CD14-positive monocyte (primary cell): Measurements from ENCODE around the gene BTBD8. TPM values are rescaled to one million over a fixed set of nuclear protein-coding genes. Genes with fewer than 3 reads are reported as not detected.

Source experiments
- DNase-seq, 3 donors: peaks; one replicate each; pipeline ENCODE4 v3.0.0-alpha.2; 2011 to 2022
- H2AFZ ChIP-seq: 2 replicates; pipeline ENCODE4 v1.6.0; 2012; ENCODE audit warnings: mild to moderate bottlenecking, low read depth, low read length, inconsistent platforms; ENCODE audit not compliant: insufficient read depth, poor library complexity, severe bottlenecking
- H3K27ac ChIP-seq, 2 donors: 1 replicate in 1 of 2; 2 replicates in 1 of 2; pipeline ENCODE4 v1.5.1; 2012 to 2013; ENCODE audit warnings: low read length in 2 of 2, control low read depth in 1 of 2, inconsistent platforms in 1 of 2, low read depth in 1 of 2, mild to moderate bottlenecking in 1 of 2
- H3K27me3 ChIP-seq, 2 donors: one replicate each; pipeline versions ENCODE4 v1.6.0 to v1.6.1; 2011 to 2013; ENCODE audit warnings: low read length in 2 of 2; ENCODE audit not compliant: control insufficient read depth in 2 of 2, insufficient read depth in 2 of 2
- H3K36me3 ChIP-seq, 2 donors: replicated peaks in 1 of 2; 1 replicate in 1 of 2; 2 replicates in 1 of 2; pipeline versions ENCODE4 v1.5.1 to v1.6.1; 2012 to 2013; ENCODE audit warnings: low read length in 2 of 2, control low read depth in 1 of 2, inconsistent platforms in 1 of 2, mild to moderate bottlenecking in 1 of 2; ENCODE audit not compliant: insufficient read depth in 2 of 2, control insufficient read depth in 1 of 2
- H3K4me1 ChIP-seq, 2 donors: 1 replicate in 1 of 2; 2 replicates in 1 of 2; pipeline versions ENCODE4 v1.5.1 to v1.6.1; 2012 to 2013; ENCODE audit warnings: low read length in 2 of 2, control low read depth in 1 of 2, inconsistent platforms in 1 of 2, mild to moderate bottlenecking in 1 of 2, moderate library complexity in 1 of 2; ENCODE audit not compliant: insufficient read depth in 2 of 2, control insufficient read depth in 1 of 2
- H3K4me2 ChIP-seq: replicated peaks from 2 replicates; pipeline ENCODE3; 2012; ENCODE audit warnings: low read length, moderate library complexity, mild to moderate bottlenecking; ENCODE audit not compliant: poor library complexity, severe bottlenecking; ENCODE audit errors: extremely low read depth
- H3K4me3 ChIP-seq, 3 experiments: fragments of 200-600 bp in 1 of 3; sonication (generic) in 1 of 3; replicated peaks in 1 of 3; 1 replicate in 2 of 3; 2 replicates in 1 of 3; pipeline ENCODE4 v1.5.1; 2011 to 2013; ENCODE audit warnings: low read length in 3 of 3, mild to moderate bottlenecking in 3 of 3, control low read depth in 2 of 3, low read depth in 2 of 3, inconsistent platforms in 1 of 3, moderate library complexity in 1 of 3
- H3K79me2 ChIP-seq: 2 replicates; pipeline ENCODE4 v1.6.0; 2012; ENCODE audit warnings: mild to moderate bottlenecking, control low read depth, inconsistent platforms, low read length, moderate library complexity; ENCODE audit not compliant: insufficient read depth
- H3K9ac ChIP-seq: 2 replicates; pipeline ENCODE4 v1.6.0; 2017; ENCODE audit warnings: low read length, mild to moderate bottlenecking; ENCODE audit not compliant: insufficient read depth, poor library complexity, severe bottlenecking
- H3K9me3 ChIP-seq, 2 donors: replicated peaks in 1 of 2; 1 replicate in 1 of 2; 2 replicates in 1 of 2; pipeline versions ENCODE4 v1.5.1 to v1.6.1; 2012 to 2013; ENCODE audit warnings: low read length in 2 of 2, control low read depth in 1 of 2; ENCODE audit not compliant: control insufficient read depth in 1 of 2, insufficient read depth in 1 of 2
- H4K20me1 ChIP-seq: 2 replicates; pipeline ENCODE4 v1.6.0; 2012; ENCODE audit warnings: mild to moderate bottlenecking, low read length, control low read depth, moderate library complexity; ENCODE audit not compliant: insufficient read depth
- H3K27ac Mint-ChIP-seq, 7 donors: one replicate each; pipeline ENCODE4 v1.8.0; 2020; ENCODE audit warnings: mild to moderate bottlenecking in 7 of 7, mixed read lengths in 7 of 7, moderate library complexity in 6 of 7, inconsistent platforms in 2 of 7
- H3K27me3 Mint-ChIP-seq, 3 donors: one replicate each; pipeline ENCODE4 v1.8.0; 2021 to 2022; ENCODE audit warnings: low read depth in 3 of 3, mild to moderate bottlenecking in 3 of 3, mixed read lengths in 3 of 3, moderate library complexity in 3 of 3, inconsistent platforms in 1 of 3
- H3K36me3 Mint-ChIP-seq, 2 donors: one replicate each; pipeline ENCODE4 v1.8.0; 2020; ENCODE audit warnings: mixed read lengths in 2 of 2, inconsistent platforms in 1 of 2, mild to moderate bottlenecking in 1 of 2
- H3K4me1 Mint-ChIP-seq: one replicate; pipeline ENCODE4 v1.8.0; 2020; ENCODE audit warnings: mild to moderate bottlenecking, mixed read lengths
- H3K4me3 Mint-ChIP-seq, 2 donors: one replicate each; pipeline ENCODE4 v1.8.0; 2020; ENCODE audit warnings: mild to moderate bottlenecking in 2 of 2, mixed read lengths in 2 of 2, moderate library complexity in 1 of 2
- H3K9me3 Mint-ChIP-seq, 7 donors: one replicate each; pipeline ENCODE4 v1.8.0; 2020 to 2022; ENCODE audit warnings: mixed read lengths in 7 of 7, mild to moderate bottlenecking in 6 of 7, moderate library complexity in 6 of 7, inconsistent platforms in 2 of 7
- CTCF ChIP-seq: fragments of 200-600 bp; IDR thresholded peaks from one replicate; pipeline ENCODE4 v1.8.0; 2022; ENCODE audit warnings: antibody characterized with exemption, mild to moderate bottlenecking
- WGBS: methylation state at CpG from one replicate; pipeline ENCODE4 v1.1.5; 2013; ENCODE audit warnings: missing lambda C conversion rate; ENCODE audit not compliant: insufficient coverage; 5-methylcytosine and 5-hydroxymethylcytosine counted together
- intact Hi-C, 2 donors: fragments of 100-400 bp; cut with micrococcal nuclease; formaldehyde crosslinking; loops; one replicate each; pipeline versions ENCODE4 v1.15.0 to v1.15.1; 2023
- polyA plus RNA-seq, 3 donors: library from polyadenylated mRNA; depleted of rRNA in 1 of 3; unstranded in 2 of 3; stranded (reverse) in 1 of 3; fragments of 300-500 nt in 2 of 3; fragments of >200 nt in 1 of 3; fragmentation: Illumina TruSeq in 2 of 3; gene quantifications; 1 replicate in 2 of 3; 2 replicates in 1 of 3; pipeline ENCODE4 v1.2.3, GENCODE V29; 2012 to 2021

Gene BTBD8
- polyA plus RNA-seq, 3 donors, result 0.44 to 1.1 (median 0.88) TPM

GRCh38 chr1:92218559-92218958 lies 138.4 kb downstream of the BTBD8 start:
- Histone ChIP-seq H3K9me3 (peaks cover 0 to 9% of the 10 kb centered on the region in 2 donors), H3K9ac (no peak overlapping the region), H3K27ac (no peak overlapping the region), H3K36me3 (no peaks in the 10 kb centered on the region), H3K27me3 (no peaks in the 10 kb centered on the region), H3K4me1 (no peaks in the 10 kb centered on the region), H3K4me3 (no peak overlapping the region), H3K79me2 (no peaks in the 10 kb centered on the region), H2AFZ (no peak overlapping the region), H4K20me1 (no peaks in the 10 kb centered on the region), H3K4me2 (no peak overlapping the region)
- no peaks in the 10 kb centered on the region for H3K4me1 Mint-ChIP-seq
- H3K4me3 Mint-ChIP-seq, result no peak overlapping the region
- DNase-seq, result no peak
- no peak for TF ChIP-seq CTCF
- no peaks in the 10 kb centered on the region for H3K36me3 Mint-ChIP-seq
- peaks cover 2 to 16% (median 4%) of the 10 kb centered on the region in 7 donors for H3K9me3 Mint-ChIP-seq
- intact Hi-C loops, result no loop called here
- peaks cover 0 to 2% (median 2%) of the 10 kb centered on the region in 3 donors for H3K27me3 Mint-ChIP-seq
- H3K27ac Mint-ChIP-seq, result no peak overlapping the region
- WGBS, result 94% methylated on average over 9 of the region's 14 CpGs

- no peak overlapping the region for H3K4me3 ChIP-seq
- no peak overlapping the region for H3K27ac ChIP-seq
- Mint-ChIP-seq H3K27ac (no peak overlapping the region), H3K4me3 (no peak overlapping the region), H3K9me3 (peaks cover 2 to 16% (median 4%) of the 10 kb centered on the region in 7 donors), H3K27me3 (peaks cover 0 to 2% (median 0%) of the 10 kb centered on the region in 3 donors), H3K4me1 (no peaks in the 10 kb centered on the region), H3K36me3 (no peaks in the 10 kb centered on the region)
- intact Hi-C loops, result no loop called here
- H3K9me3 ChIP-seq, result peaks cover 0 to 9% of the 10 kb centered on the region in 2 donors
- no peaks in the 10 kb centered on the region for H3K79me2 ChIP-seq
- no peak overlapping the region for H2AFZ ChIP-seq
- no peaks in the 10 kb centered on the region for H4K20me1 ChIP-seq
- H3K4me1 ChIP-seq, result no peaks in the 10 kb centered on the region
- no peak overlapping the region for H3K4me2 ChIP-seq
- TF ChIP-seq CTCF, result no peak
- H3K9ac ChIP-seq, result no peak overlapping the region
- no peak for DNase-seq
- H3K27me3 ChIP-seq, result no peaks in the 10 kb centered on the region
- no peaks in the 10 kb centered on the region for H3K36me3 ChIP-seq
Measured at GRCh38 chr1:92219028-92219427, 138.9 kb downstream of the BTBD8 start.
